MCF 10A (cell line): Measurements from ENCODE around the gene MFSD2A. TPM values are rescaled to one million over a fixed set of nuclear protein-coding genes. Genes with fewer than 3 reads are reported as not detected.

Source experiments
- BruUV-seq: library from RNA; stranded (reverse); fragments of 400-500 nt; replicated peaks from 2 replicates; lab custom pipeline; 2021; lab: Mats Ljungman, UMichigan
- CTCF ChIA-PET: fragments of 300-600 bp; sonication (Branson Sonifier 250); formaldehyde crosslinking; extraction: SDS; loops from one replicate; lab custom pipeline; 2021; ENCODE audit warnings: antibody characterized with exemption, inconsistent platforms; lab: Yijun Ruan, JAX
- POLR2A ChIA-PET: fragments of 300-600, 350-650 bp; sonication (Branson Sonifier 250); formaldehyde crosslinking; extraction: SDS; loops from one replicate; lab custom pipeline; 2020; ENCODE audit warnings: antibody characterized with exemption, inconsistent platforms; lab: Yijun Ruan, JAX
- DNase-seq: peaks from one replicate; pipeline ENCODE4 v3.0.0-alpha.2; 2018; ENCODE audit not compliant: unreplicated experiment
- H3K27ac Mint-ChIP-seq: one replicate; pipeline ENCODE4 v1.8.0; 2022; ENCODE audit warnings: mild to moderate bottlenecking, low read depth, mixed read lengths; ENCODE audit not compliant: unreplicated experiment
- H3K27me3 Mint-ChIP-seq: one replicate; pipeline ENCODE4 v1.8.0; 2022; ENCODE audit warnings: mixed read lengths; ENCODE audit not compliant: insufficient read depth, unreplicated experiment
- H3K36me3 Mint-ChIP-seq: one replicate; pipeline ENCODE4 v1.8.0; 2022; ENCODE audit warnings: mild to moderate bottlenecking, moderate library complexity, mixed read lengths; ENCODE audit not compliant: insufficient read depth, unreplicated experiment
- H3K4me1 Mint-ChIP-seq: one replicate; pipeline ENCODE4 v1.8.0; 2022; ENCODE audit warnings: mixed read lengths; ENCODE audit not compliant: insufficient read depth, unreplicated experiment
- H3K4me3 Mint-ChIP-seq: one replicate; pipeline ENCODE4 v1.8.0; 2022; ENCODE audit warnings: mild to moderate bottlenecking, moderate library complexity, mixed read lengths; ENCODE audit not compliant: unreplicated experiment
- H3K9me3 Mint-ChIP-seq: one replicate; pipeline ENCODE4 v1.8.0; 2022; ENCODE audit warnings: mixed read lengths; ENCODE audit not compliant: unreplicated experiment
- CTCF ChIP-seq: fragments of 200-600 bp; IDR thresholded peaks from one replicate; pipeline ENCODE4 v1.8.0; 2022; ENCODE audit warnings: antibody characterized with exemption, mild to moderate bottlenecking; ENCODE audit not compliant: unreplicated experiment
- intact Hi-C: fragments of 100-400 bp; cut with micrococcal nuclease; formaldehyde crosslinking; loops from 2 replicates; pipeline ENCODE4 v1.14.1; 2022
- total RNA-seq: library from RNA; stranded (reverse); gene quantifications from 2 replicates; pipeline ENCODE4 v1.2.3, GENCODE V29; 2022

Gene MFSD2A
- total RNA-seq, 1 experiment from 2014 or later: 49.1 TPM

- BruUV-seq: no TSS peak
- ChIA-PET CTCF (interaction anchor here (1.0 to 12.2 kb wide), 7 partner anchors 12 to 153 kb away, joined by 3 to 373 read pairs (median 7); partner anchors contain the start of gene MFSD2A), POLR2A (interaction anchor here (0.9 to 5.3 kb wide), 13 partner anchors 13 to 121 kb away, joined by 3 to 89 read pairs (median 6); partner anchors contain the start of genes CAP1 and MFSD2A)
- peaks cover 47% of the 10 kb centered on the region for H3K4me1 Mint-ChIP-seq
- peak overlapping the region; percentile 46 for H3K27ac Mint-ChIP-seq
- H3K36me3 Mint-ChIP-seq: peaks cover 57% of the 10 kb centered on the region
- no peaks in the 10 kb centered on the region for H3K9me3 Mint-ChIP-seq
- intact Hi-C loops: loop anchor here (5.0 kb wide), 1 partner anchor 68 kb away; the partner anchor contains the start of gene MYCL
- no peak for TF ChIP-seq CTCF
- peak; percentile 25 for DNase-seq
- H3K27me3 Mint-ChIP-seq: no peaks in the 10 kb centered on the region
- no peak overlapping the region for H3K4me3 Mint-ChIP-seq
Observed at GRCh38 chr1:39970274-39970673, 15.3 kb downstream of the MFSD2A start.

- DNase-seq: no peak
- Mint-ChIP-seq H3K27me3 (no peaks in the 10 kb centered on the region), H3K36me3 (peaks cover 49% of the 10 kb centered on the region), H3K4me1 (peaks cover 41% of the 10 kb centered on the region), H3K4me3 (no peak overlapping the region), H3K27ac (no peak overlapping the region), H3K9me3 (no peaks in the 10 kb centered on the region)
- no peak for TF ChIP-seq CTCF
- POLR2A ChIA-PET: interaction anchor here (0.9 to 5.3 kb wide), 8 partner anchors 14 to 62 kb away, joined by 3 to 89 read pairs (median 10); partner anchors contain the start of gene MFSD2A
- intact Hi-C loops: loop anchor here (5.0 kb wide), 1 partner anchor 69 kb away; the partner anchor contains the start of gene MYCL
- CTCF ChIA-PET: interaction anchor here (1.2 to 12.2 kb wide), 7 partner anchors 15 to 154 kb away, joined by 5 to 373 read pairs (median 52); partner anchors contain the start of genes MFSD2A and MYCL
- BruUV-seq: no TSS peak
Observed at GRCh38 chr1:39971138-39971537, 16.2 kb downstream of the MFSD2A start.

GRCh38 chr1:39973503-39974135, 18.7 kb downstream of the MFSD2A start:
- CTCF ChIA-PET: interaction anchor here (0.6 to 12.2 kb wide), 32 partner anchors 10 to 171 kb away, joined by 3 to 373 read pairs (median 5); partner anchors contain the start of gene MYCL
- Mint-ChIP-seq H3K27ac (no peak overlapping the region), H3K36me3 (peaks cover 24% of the 10 kb centered on the region), H3K9me3 (no peaks in the 10 kb centered on the region), H3K4me1 (peaks cover 38% of the 10 kb centered on the region), H3K27me3 (no peaks in the 10 kb centered on the region), H3K4me3 (no peak overlapping the region)
- POLR2A ChIA-PET: interaction anchor here (0.7 to 2.4 kb wide), 9 partner anchors 18 to 400 kb away, joined by 3 to 15 read pairs (median 6); partner anchors contain the start of genes CAP1, MFSD2A, MYCL and SMAP2
- peak; percentile 94 for TF ChIP-seq CTCF
- no TSS peak for BruUV-seq
- DNase-seq: peak; percentile 80
- intact Hi-C loops: loop anchor here (1.0 to 5.0 kb wide), 4 partner anchors 54 to 157 kb away; partner anchors contain the start of gene MYCL

- Mint-ChIP-seq H3K4me1 (peaks cover 36% of the 10 kb centered on the region), H3K27ac (peak overlapping the region; percentile 93), H3K9me3 (no peaks in the 10 kb centered on the region), H3K36me3 (peaks cover 3% of the 10 kb centered on the region), H3K27me3 (no peaks in the 10 kb centered on the region), H3K4me3 (peak overlapping the region; percentile 30)
- ChIA-PET POLR2A (interaction anchor here (0.8 to 2.2 kb wide), 5 partner anchors 21 to 732 kb away, joined by 3 to 6 read pairs (median 4); partner anchors contain the start of gene CAP1), CTCF (interaction anchor here (0.8 to 3.3 kb wide), 3 partner anchors 57 to 159 kb away, joined by 3 to 21 read pairs (median 4); no protein-coding TSS in a partner anchor)
- intact Hi-C loops: no loop called here
- TF ChIP-seq CTCF: no peak
- peak; percentile 34 for DNase-seq
- BruUV-seq: no TSS peak
Observed at GRCh38 chr1:39976732-39977131, 21.8 kb downstream of the MFSD2A start.
